CD4-positive, alpha-beta T cell treated with Interleukin-10 for 1 hour (primary cell): ENCODE measurements around the gene CEP112.
"Not testable (repeated sequence)": the region's sequence is repeated elsewhere in the genome, so short reads cannot be mapped to it uniquely, and the experiment has no call there.

Source experiments
- DNase-seq: peaks from one replicate; pipeline ENCODE4 v3.0.0-alpha.2; 2020

CEP112 gene

GRCh38 chr17:65754630-65755029, 437.3 kb downstream of the CEP112 start:
- no peak for DNase-seq

GRCh38 chr17:65754081-65754480, 437.9 kb downstream of the CEP112 start:
- DNase-seq = no peak

- DNase-seq = no peak
These were observed 438.6 kb downstream of the CEP112 start for GRCh38 chr17:65753348-65753747.

- DNase-seq = no peak
These were observed 440.7 kb downstream of the CEP112 start for GRCh38 chr17:65751263-65751662.

- DNase-seq = peak; percentile 58
These were observed 441.3 kb downstream of the CEP112 start for GRCh38 chr17:65750631-65751115.

- DNase-seq = no peak
These were observed 441.8 kb downstream of the CEP112 start for GRCh38 chr17:65750166-65750565.

GRCh38 chr17:65749479-65749878, 442.5 kb downstream of the CEP112 start:
- no peak for DNase-seq

- DNase-seq = no peak
These were observed 446.7 kb downstream of the CEP112 start for GRCh38 chr17:65745241-65745640.

GRCh38 chr17:65743308-65743655, 448.7 kb downstream of the CEP112 start:
- DNase-seq = no peak

- DNase-seq = no peak
These were observed 449.3 kb downstream of the CEP112 start for GRCh38 chr17:65742403-65743307.

GRCh38 chr17:65741710-65742109, 450.2 kb downstream of the CEP112 start:
- no peak for DNase-seq

- DNase-seq = no peak
These were observed 452.9 kb downstream of the CEP112 start for GRCh38 chr17:65739034-65739433.

- no peak for DNase-seq
These were observed 454.5 kb downstream of the CEP112 start for GRCh38 chr17:65737451-65737850.

GRCh38 chr17:65733314-65733713, 458.6 kb downstream of the CEP112 start:
- no peak for DNase-seq

- not testable (repeated sequence) for DNase-seq
These were observed 459.3 kb downstream of the CEP112 start for GRCh38 chr17:65732667-65733066.

GRCh38 chr17:65730711-65731169, 461.2 kb downstream of the CEP112 start:
- DNase-seq = no peak

- DNase-seq = no peak
These were observed 462.7 kb downstream of the CEP112 start for GRCh38 chr17:65729207-65729606.

- DNase-seq = no peak
These were observed 464.1 kb downstream of the CEP112 start for GRCh38 chr17:65727832-65728231.

GRCh38 chr17:65727246-65727645, 464.7 kb downstream of the CEP112 start:
- no peak for DNase-seq

- no peak for DNase-seq
These were observed 468.3 kb downstream of the CEP112 start for GRCh38 chr17:65723431-65724151.

- DNase-seq = no peak
These were observed 473.3 kb downstream of the CEP112 start for GRCh38 chr17:65718601-65719000.

GRCh38 chr17:65712383-65713267, 479.3 kb downstream of the CEP112 start:
- DNase-seq = no peak
